H1 (cell line): Measurements from ENCODE around the gene NFASC. TPM values are rescaled to one million over a fixed set of nuclear protein-coding genes. Genes with fewer than 3 reads are reported as not detected.

Experiments
- CTCF ChIA-PET: fragments of 300-600 bp; sonication (Branson Sonifier 250); formaldehyde crosslinking; loops from one replicate; lab custom pipeline; 2021; ENCODE audit not compliant: partially characterized antibody; lab: Charles Lee
- POLR2A ChIA-PET: fragments of 300-600 bp; sonication (Branson Sonifier 250); formaldehyde crosslinking; loops from one replicate; lab custom pipeline; 2021; ENCODE audit warnings: inconsistent platforms; ENCODE audit not compliant: partially characterized antibody; lab: Charles Lee
- DNase-seq, 2 experiments: peaks; one replicate each; pipeline versions ENCODE4 v3.0.0 to v3.0.0-alpha.2; 2010 to 2022; ENCODE audit warnings: low spot score in 2 of 2, low read depth in 1 of 2, mixed read lengths in 1 of 2
- FAIRE-seq: peaks from 2 replicates; lab custom pipeline; 2011; peaks lifted over from hg19 to GRCh38; lab: Jason Lieb, UNC
- H2AFZ ChIP-seq: 2 replicates; pipeline ENCODE4 v1.8.1; 2012; ENCODE audit warnings: low read length, inconsistent platforms
- H2AK5ac ChIP-seq: 2 replicates; pipeline ENCODE4 v1.6.1; 2013; ENCODE audit warnings: low read depth, low read length
- H2BK120ac ChIP-seq: replicated peaks from 2 replicates; pipeline ENCODE3; 2013; ENCODE audit warnings: low read depth, low read length, inconsistent platforms
- H2BK12ac ChIP-seq: 2 replicates; pipeline ENCODE4 v1.6.1; 2013; ENCODE audit warnings: low read depth, low read length
- H2BK15ac ChIP-seq: 2 replicates; pipeline ENCODE4 v1.6.1; 2013; ENCODE audit warnings: low read length
- H2BK20ac ChIP-seq: 2 replicates; pipeline ENCODE4 v1.6.1; 2013; ENCODE audit warnings: low read length
- H2BK5ac ChIP-seq: 2 replicates; pipeline ENCODE4 v1.6.1; 2013; ENCODE audit warnings: low read depth, low read length
- H3K14ac ChIP-seq: 2 replicates; pipeline ENCODE4 v1.6.1; 2013; ENCODE audit warnings: inconsistent platforms; ENCODE audit not compliant: insufficient read length
- H3K18ac ChIP-seq: 2 replicates; pipeline ENCODE4 v1.6.1; 2013; ENCODE audit warnings: low read length; ENCODE audit errors: extremely low read depth
- H3K23ac ChIP-seq: 2 replicates; pipeline ENCODE4 v1.6.1; 2013; ENCODE audit warnings: inconsistent platforms; ENCODE audit not compliant: insufficient read length
- H3K23me2 ChIP-seq: 2 replicates; pipeline ENCODE4 v1.6.1; 2013; ENCODE audit warnings: low read depth, low read length
- H3K27ac ChIP-seq: 2 replicates; pipeline ENCODE4 v1.6.1; 2011; ENCODE audit warnings: low read depth, low read length, inconsistent platforms
- H3K27me3 ChIP-seq, 4 experiments: replicated peaks in 1 of 4; 1 replicate in 1 of 4; 2 replicates in 3 of 4; pipeline versions ENCODE4 v1.6.1 to v1.8.1; 2011 to 2013; ENCODE audit warnings: low read length in 3 of 4, mild to moderate bottlenecking in 3 of 4, inconsistent platforms in 2 of 4, mixed read lengths in 2 of 4, moderate library complexity in 1 of 4; ENCODE audit not compliant: control insufficient read depth in 3 of 4, insufficient read depth in 3 of 4; ENCODE audit errors: extremely low read depth in 1 of 4
- H3K36me3 ChIP-seq, 4 experiments: 2 replicates each; pipeline versions ENCODE4 v1.6.1 to v1.8.1; 2011 to 2013; ENCODE audit warnings: mild to moderate bottlenecking in 4 of 4, low read length in 3 of 4, moderate library complexity in 2 of 4, control low read depth in 1 of 4, inconsistent platforms in 1 of 4; ENCODE audit not compliant: insufficient read depth in 4 of 4, control insufficient read depth in 2 of 4
- H3K4ac ChIP-seq: replicated peaks from 2 replicates; pipeline ENCODE3; 2013; ENCODE audit warnings: low read length, low read depth, mixed read lengths, inconsistent platforms; ENCODE audit not compliant: insufficient read length
- H3K4me1 ChIP-seq, 4 experiments: replicated peaks in 1 of 4; 1 replicate in 1 of 4; 2 replicates in 3 of 4; pipeline versions ENCODE4 v1.6.1 to v1.8.1; 2011 to 2013; ENCODE audit warnings: low read length in 3 of 4, inconsistent platforms in 2 of 4, mixed read lengths in 1 of 4; ENCODE audit not compliant: insufficient read depth in 4 of 4, control insufficient read depth in 3 of 4
- H3K4me2 ChIP-seq, 2 experiments: 2 replicates each; pipeline versions ENCODE4 v1.6.1 to v1.8.1; 2011 to 2013; ENCODE audit warnings: low read depth in 2 of 2, low read length in 2 of 2, control low read depth in 1 of 2, inconsistent platforms in 1 of 2, mild to moderate bottlenecking in 1 of 2; ENCODE audit not compliant: insufficient read depth in 1 of 2
- H3K4me3 ChIP-seq, 4 experiments: fragments of 200-600, 300-600 bp in 1 of 4; sonication (generic), shearing (Covaris generic), sonication (Bioruptor Twin) in 1 of 4; 2 replicates each; pipeline versions ENCODE4 v1.5.1 to v1.8.1; 2011 to 2016; ENCODE audit warnings: low read length in 4 of 4, low read depth in 3 of 4, control low read depth in 2 of 4, inconsistent platforms in 2 of 4, mild to moderate bottlenecking in 2 of 4, mixed read lengths in 1 of 4, moderate library complexity in 1 of 4; ENCODE audit not compliant: insufficient read depth in 2 of 4; ENCODE audit errors: extremely low read depth in 1 of 4
- H3K56ac ChIP-seq: replicated peaks from 2 replicates; pipeline ENCODE3; 2013; ENCODE audit warnings: low read depth, mild to moderate bottlenecking, mixed read lengths, low read length, inconsistent platforms; ENCODE audit not compliant: insufficient read length
- H3K79me1 ChIP-seq: 2 replicates; pipeline ENCODE4 v1.6.1; 2013; ENCODE audit warnings: low read depth, low read length, control low read depth
- H3K79me2 ChIP-seq, 2 experiments: 2 replicates each; pipeline versions ENCODE4 v1.6.1 to v1.8.1; 2012 to 2013; ENCODE audit warnings: low read length in 2 of 2, mild to moderate bottlenecking in 2 of 2, inconsistent platforms in 1 of 2; ENCODE audit not compliant: insufficient read depth in 2 of 2, control insufficient read depth in 1 of 2
- H3K9ac ChIP-seq, 4 experiments: replicated peaks in 1 of 4; 1 replicate in 1 of 4; 2 replicates in 3 of 4; pipeline versions ENCODE4 v1.6.1 to v1.8.1; 2011 to 2013; ENCODE audit warnings: low read depth in 3 of 4, low read length in 3 of 4, control low read depth in 2 of 4, mild to moderate bottlenecking in 2 of 4, moderate library complexity in 2 of 4, inconsistent platforms in 1 of 4; ENCODE audit errors: extremely low read depth in 1 of 4
- H3K9me3 ChIP-seq, 2 experiments: 2 replicates each; pipeline versions ENCODE4 v1.6.1 to v1.8.1; 2012 to 2013; ENCODE audit warnings: mild to moderate bottlenecking in 2 of 2, moderate library complexity in 2 of 2, control low read depth in 1 of 2, inconsistent platforms in 1 of 2, low read depth in 1 of 2, low read length in 1 of 2, mixed read lengths in 1 of 2; ENCODE audit not compliant: insufficient read depth in 2 of 2
- H4K20me1 ChIP-seq, 2 experiments: replicated peaks in 1 of 2; 2 replicates each; pipeline versions ENCODE3 to v1.8.1; 2011 to 2013; ENCODE audit warnings: inconsistent platforms in 2 of 2, low read length in 2 of 2, mild to moderate bottlenecking in 1 of 2; ENCODE audit not compliant: insufficient read depth in 2 of 2, control insufficient read depth in 1 of 2
- H4K5ac ChIP-seq: 2 replicates; pipeline ENCODE4 v1.6.1; 2013; ENCODE audit warnings: low read length, low read depth, mixed read lengths, inconsistent platforms; ENCODE audit not compliant: insufficient read length
- H4K8ac ChIP-seq: 2 replicates; pipeline ENCODE4 v1.8.0; 2013; ENCODE audit warnings: mild to moderate bottlenecking, moderate library complexity, low read length, inconsistent platforms; ENCODE audit not compliant: insufficient read depth; ENCODE audit errors: extremely low read depth
- H4K91ac ChIP-seq: replicated peaks from 2 replicates; pipeline ENCODE3; 2013; ENCODE audit warnings: low read length, mixed read lengths, inconsistent platforms; ENCODE audit not compliant: insufficient read length
- EZH2 ChIP-seq: fragments of 200-600 bp; sonication (generic); IDR thresholded peaks from 2 replicates; pipeline ENCODE4 v1.7.1; 2012; ENCODE audit warnings: low read depth, mild to moderate bottlenecking, moderate library complexity, low read length, inconsistent platforms; ENCODE audit not compliant: severe bottlenecking
- GTF2F1 ChIP-seq: IDR thresholded peaks from 2 replicates; pipeline ENCODE4 v1.6.1; 2012; ENCODE audit warnings: low read depth, low read length, improper control_type of control experiment, borderline replicate concordance
- NANOG ChIP-seq: IDR thresholded peaks from 2 replicates; pipeline ENCODE4 v1.6.1; 2011; ENCODE audit warnings: low read length, low read depth, mild to moderate bottlenecking, inconsistent platforms; ENCODE audit not compliant: insufficient read depth, poor library complexity, severe bottlenecking
- SIN3A ChIP-seq, 2 experiments: IDR thresholded peaks in 1 of 2; conservative IDR thresholded peaks in 1 of 2; 2 replicates each; pipeline ENCODE4 v1.6.1; 2011 to 2012; ENCODE audit warnings: low read length in 2 of 2, improper control_type of control experiment in 1 of 2, low read depth in 1 of 2, mild to moderate bottlenecking in 1 of 2
- WGBS, 2 experiments: shearing (Covaris generic) in 1 of 2; methylation state at CpG; one replicate each; pipeline versions ENCODE4 v1.1.6 to v1.1.7; 2013 to 2015; ENCODE audit warnings: low lambda C conversion rate in 2 of 2, mixed read lengths in 2 of 2, inconsistent platforms in 1 of 2, low coverage in 1 of 2, missing lambda C conversion rate in 1 of 2; ENCODE audit not compliant: insufficient replicate concordance in 2 of 2, insufficient coverage in 1 of 2, insufficient read length in 1 of 2; ENCODE audit errors: extremely low coverage in 1 of 2, missing lambda C conversion rate in 1 of 2; 5-methylcytosine and 5-hydroxymethylcytosine counted together
- polyA plus RNA-seq, 7 experiments: library from polyadenylated mRNA; depleted of rRNA in 3 of 7; stranded (reverse) in 5 of 7; unstranded in 2 of 7; fragments of >200 nt in 5 of 7; fragments of 200-250 nt in 2 of 7; gene quantifications; 1 replicate in 5 of 7; 2 replicates in 1 of 7; 4 replicates in 1 of 7; pipeline versions ENCODE4 v1.2.1 to v1.2.3, GENCODE V29; 2011 to 2013; ENCODE audit warnings: missing spikeins in 2 of 7, mixed read lengths in 2 of 7
- total RNA-seq: library from RNA; stranded (reverse); fragmentation: NEBNext Ultra II Directional; extraction: Animal tissue kit (Norgen Biotek cat#: 25700); gene quantifications from 2 replicates; pipeline ENCODE4 v1.2.1, GENCODE V29; 2021

NFASC gene
- total and polyA plus RNA-seq, 2 of the 8 experiments (the other 6 are each of a cell fraction or from before 2014, with no cell fraction given), result 5.0 to 15.2 TPM

GRCh38 chr1:205048382-205048781 lies 177.7 kb downstream of the NFASC start:
- Histone ChIP-seq H3K9me3 (no peaks in the 10 kb centered on the region), H2AFZ (no peak overlapping the region), H3K79me2 (no peaks in the 10 kb centered on the region), H2AK5ac (no peak overlapping the region), H2BK5ac (no peak overlapping the region), H2BK12ac (0 out of 2 replicates have a peak overlapping the region, but pooled peaks have one; percentile 17), H3K27ac (no peak overlapping the region), H3K27me3 (peaks cover 0 to 12% (median 8%) of the 10 kb centered on the region in 4 experiments; a peak in 5 of 7 replicates), H2BK15ac (no peak overlapping the region), H3K4me3 (no peak overlapping the region), H2BK20ac (no peak overlapping the region), H3K23me2 (no peaks in the 10 kb centered on the region), H3K4me2 (no peak overlapping the region), H3K18ac (no peak overlapping the region), H3K4ac (no peak overlapping the region), H3K4me1 (peaks cover 13 to 26% (median 16%) of the 10 kb centered on the region in 4 experiments), H4K20me1 (peaks cover 2 to 3% of the 10 kb centered on the region in 2 experiments), H3K14ac (no peak overlapping the region), H4K91ac (no peak overlapping the region), H2BK120ac (no peak overlapping the region), H3K9ac (no peak overlapping the region), H4K8ac (no peak overlapping the region), H3K23ac (no peak overlapping the region), H3K79me1 (no peaks in the 10 kb centered on the region), H3K36me3 (no peaks in the 10 kb centered on the region), H3K56ac (no peak overlapping the region), H4K5ac (no peak overlapping the region)
- ChIA-PET POLR2A (no interaction called here), CTCF (interaction anchor here (0.5 to 38.9 kb wide), 8 partner anchors 11 to 1957 kb away, joined by 3 to 1336 read pairs (median 3); no protein-coding TSS in a partner anchor)
- 92% methylated on average over 9 of the region's 9 CpGs; no CpG with 5 or more reads in 1 of the 2 experiments for WGBS, 2 experiments
- FAIRE-seq (no peak), DNase-seq (no peak)
- TF ChIP-seq EZH2 (no peak), SIN3A (conservative IDR thresholded peaks at IDR 0.05 in 1 of 2, IDR thresholded peaks at IDR 0.05 in 1 of 2; ENCODE audit: low read depth in 1 of 2, low read length in 2 of 2) (no peak), GTF2F1 (no peak), NANOG (no peak)
